ENCODE measurements around the gene TSPAN16.
"Not testable (repeated sequence)": the region's sequence is repeated elsewhere in the genome, so short reads cannot be mapped to it uniquely, and the experiment has no call there.

TSPAN16 gene

GRCh38 chr19:11304936-11305335 is 9.0 kb downstream of the TSPAN16 start:
- DNase-seq (ENCODE audit: low spot score in 2 of 2): no peak
- H3K36me3 Mint-ChIP-seq: no peaks in the 10 kb centered on the region
- ATAC-seq (ENCODE audit: low read depth): no peak
- no peaks in the 10 kb centered on the region for H3K4me1 Mint-ChIP-seq
- H3K4me3 Mint-ChIP-seq: no peak overlapping the region
- peaks cover under 1% of the 10 kb centered on the region for H3K9me3 Mint-ChIP-seq
- peaks cover 13% of the 10 kb centered on the region for H3K27me3 Mint-ChIP-seq
- no peak overlapping the region for H3K27ac Mint-ChIP-seq

GRCh38 chr19:11306337-11306736 is 10.4 kb downstream of the TSPAN16 start:
- H3K27ac Mint-ChIP-seq: no peak overlapping the region
- DNase-seq (ENCODE audit: low spot score in 2 of 2) (no peak), ATAC-seq (ENCODE audit: low read depth) (peak; percentile 21)
- no peaks in the 10 kb centered on the region for H3K36me3 Mint-ChIP-seq
- no peak overlapping the region for H3K4me3 Mint-ChIP-seq
- H3K27me3 Mint-ChIP-seq: peaks cover 14% of the 10 kb centered on the region
- H3K4me1 Mint-ChIP-seq: no peaks in the 10 kb centered on the region
- peaks cover 1% of the 10 kb centered on the region for H3K9me3 Mint-ChIP-seq

- not testable (repeated sequence) for DNase-seq (ENCODE audit: low spot score in 2 of 2); H3K27me3 Mint-ChIP-seq; H3K9me3 Mint-ChIP-seq; H3K4me3 Mint-ChIP-seq; H3K27ac Mint-ChIP-seq; H3K36me3 Mint-ChIP-seq
- H3K4me1 Mint-ChIP-seq: peaks cover 14% of the 10 kb centered on the region
- peak; percentile 28 for ATAC-seq (ENCODE audit: low read depth)
Measured at GRCh38 chr19:11320278-11320995, 24.5 kb downstream of the TSPAN16 start.

- Mint-ChIP-seq H3K4me3 (no peak overlapping the region), H3K9me3 (no peaks in the 10 kb centered on the region), H3K27me3 (peaks cover 9% of the 10 kb centered on the region), H3K27ac (no peak overlapping the region), H3K4me1 (peaks cover 14% of the 10 kb centered on the region), H3K36me3 (no peaks in the 10 kb centered on the region)
- no peak for ATAC-seq (ENCODE audit: low read depth)
- DNase-seq (ENCODE audit: low spot score in 2 of 2): no peak
Measured at GRCh38 chr19:11321191-11322126, 25.5 kb downstream of the TSPAN16 start.

DNA sequence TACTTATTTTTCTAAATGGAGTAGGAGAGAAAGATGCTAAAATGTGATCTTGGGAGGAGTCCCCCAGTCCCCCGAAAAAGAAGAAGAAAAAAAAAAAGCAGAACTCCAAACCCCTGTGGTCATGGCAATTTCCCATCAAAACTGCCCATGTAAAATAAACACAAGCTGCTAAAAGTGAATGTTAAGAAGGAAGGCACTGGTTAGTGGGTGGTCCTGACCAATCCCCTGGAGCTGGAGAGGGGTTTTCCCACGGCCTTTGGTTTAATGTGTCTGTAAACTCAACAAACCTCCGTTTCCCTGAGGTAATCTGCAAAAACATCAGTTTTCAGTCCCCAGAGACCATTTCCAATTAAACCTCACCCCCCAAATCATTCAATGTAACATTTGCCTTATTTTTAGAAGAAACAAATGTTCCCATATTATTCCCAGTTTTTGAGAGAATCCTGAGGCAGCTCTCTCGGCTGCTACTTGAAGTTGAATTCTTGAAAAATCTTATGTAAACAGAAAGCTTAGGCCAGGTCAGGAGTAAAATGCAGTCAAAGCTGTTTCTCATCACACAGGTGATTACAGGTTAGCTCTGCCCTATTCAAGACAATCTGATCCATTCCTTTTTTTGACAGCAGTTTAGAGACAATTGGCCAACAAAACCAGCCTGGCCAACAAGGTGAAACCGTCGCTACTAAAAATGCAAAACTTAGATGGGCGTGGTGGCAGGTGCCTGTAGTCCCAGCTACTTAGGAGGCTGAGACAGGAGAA is 26.5 kb downstream of the TSPAN16 start:
- no peak for DNase-seq (ENCODE audit: low spot score in 2 of 2)
- Mint-ChIP-seq H3K27ac (no peak overlapping the region), H3K27me3 (peaks cover 6% of the 10 kb centered on the region), H3K4me3 (no peak overlapping the region), H3K36me3 (peaks cover 6% of the 10 kb centered on the region), H3K9me3 (no peaks in the 10 kb centered on the region), H3K4me1 (peaks cover 14% of the 10 kb centered on the region)
- ATAC-seq (ENCODE audit: low read depth): no peak

DNA sequence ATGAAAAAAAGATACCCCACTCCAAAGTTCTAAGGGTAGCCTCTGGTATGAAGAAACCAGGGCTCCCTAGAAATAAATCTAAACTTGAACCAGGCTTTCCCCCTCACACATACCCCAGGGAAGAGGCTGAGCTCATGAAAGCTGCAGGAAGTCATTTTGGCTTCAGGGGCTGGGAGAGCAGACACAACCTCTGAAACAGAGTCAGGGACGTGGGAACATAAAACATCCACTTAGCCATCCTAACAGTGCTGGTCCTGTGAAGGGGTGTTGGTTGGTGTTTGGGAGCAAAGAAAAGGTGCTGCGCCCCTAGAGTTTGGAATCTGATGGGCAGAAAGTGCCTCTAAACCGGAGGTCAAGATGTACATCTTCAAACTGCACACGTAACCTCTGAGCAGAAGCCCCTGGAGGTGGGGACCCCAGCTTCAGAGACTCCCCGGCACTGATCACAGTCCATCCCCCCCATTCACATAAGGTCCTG is 27.7 kb downstream of the TSPAN16 start:
- peaks cover 14% of the 10 kb centered on the region for H3K4me1 Mint-ChIP-seq
- H3K27ac Mint-ChIP-seq: no peak overlapping the region
- no peak overlapping the region for H3K4me3 Mint-ChIP-seq
- peaks cover 6% of the 10 kb centered on the region for H3K36me3 Mint-ChIP-seq
- no peak for DNase-seq (ENCODE audit: low spot score in 2 of 2)
- no peaks in the 10 kb centered on the region for H3K9me3 Mint-ChIP-seq
- ATAC-seq (ENCODE audit: low read depth): no peak
- peaks cover 4% of the 10 kb centered on the region for H3K27me3 Mint-ChIP-seq

DNA sequence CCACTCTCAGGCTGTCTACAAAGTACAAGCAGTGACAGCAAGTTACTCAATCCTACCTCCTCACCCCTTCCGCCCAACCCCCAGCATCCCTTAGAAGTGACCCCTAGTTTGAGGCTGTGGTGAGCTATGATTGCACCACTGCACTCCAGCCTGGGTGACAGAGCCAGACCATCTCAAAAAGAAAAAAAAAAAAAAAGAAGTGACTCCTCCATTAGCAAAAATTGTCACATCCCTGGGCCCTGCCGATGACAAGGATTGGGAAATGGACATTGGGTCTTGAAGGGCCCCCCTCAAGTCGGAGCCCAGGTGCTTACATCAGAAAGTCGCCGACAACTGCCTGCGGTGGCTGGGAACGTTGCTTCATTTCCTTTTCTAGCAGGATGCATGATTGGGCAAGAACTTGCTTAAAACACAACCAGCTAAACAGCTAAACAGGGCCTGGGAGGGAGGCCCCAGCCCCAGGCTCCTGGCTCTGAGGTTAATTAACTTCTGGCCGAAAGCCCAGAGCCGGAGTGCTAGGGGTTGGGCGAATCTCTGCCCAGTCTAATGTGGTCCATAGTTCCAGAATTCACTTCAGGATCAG is 28.2 kb downstream of the TSPAN16 start:
- Mint-ChIP-seq H3K4me3 (no peak overlapping the region), H3K27ac (no peak overlapping the region), H3K9me3 (no peaks in the 10 kb centered on the region), H3K36me3 (peaks cover 6% of the 10 kb centered on the region), H3K4me1 (peaks cover 14% of the 10 kb centered on the region), H3K27me3 (peaks cover 4% of the 10 kb centered on the region)
- peak in 1 of 2 donors; percentile 31 for DNase-seq (ENCODE audit: low spot score in 2 of 2)
- peak; percentile 82 for ATAC-seq (ENCODE audit: low read depth)

DNA sequence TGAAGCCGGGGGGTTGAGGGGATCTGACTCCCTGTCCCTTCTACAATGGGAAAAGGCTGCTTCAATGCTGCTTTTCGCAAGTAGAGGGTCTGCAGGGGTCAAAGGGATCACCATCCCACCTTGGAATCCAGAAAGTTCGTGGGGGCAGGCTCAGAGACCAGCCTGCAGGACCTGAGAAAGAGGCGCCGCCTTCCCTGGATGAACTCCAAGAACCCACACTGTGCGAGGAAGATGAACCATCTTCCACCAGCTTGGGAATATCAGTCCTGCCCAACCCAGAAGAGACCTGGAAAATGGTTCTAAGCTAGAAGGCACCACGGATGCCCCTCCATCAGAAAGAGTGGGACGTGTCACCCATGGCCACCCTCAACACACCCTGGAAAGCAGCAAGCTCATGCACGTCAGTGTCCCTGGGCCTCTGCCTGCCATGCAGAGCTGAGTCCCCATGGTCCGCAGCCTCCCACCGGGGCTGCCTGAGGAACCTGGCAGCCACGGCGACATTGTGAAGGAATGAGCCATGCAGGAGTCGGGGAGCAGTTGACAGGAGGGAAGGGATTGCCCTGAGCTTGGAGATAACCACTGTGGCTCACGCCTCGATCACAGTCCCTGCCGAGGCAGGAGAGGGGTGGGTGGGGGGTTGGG is 28.9 kb downstream of the TSPAN16 start:
- peaks cover 6% of the 10 kb centered on the region for H3K36me3 Mint-ChIP-seq
- no peak overlapping the region for H3K4me3 Mint-ChIP-seq
- peaks cover 4% of the 10 kb centered on the region for H3K27me3 Mint-ChIP-seq
- no peaks in the 10 kb centered on the region for H3K9me3 Mint-ChIP-seq
- ATAC-seq (ENCODE audit: low read depth) (no peak), DNase-seq (ENCODE audit: low spot score in 2 of 2) (no peak)
- H3K27ac Mint-ChIP-seq: no peak overlapping the region
- H3K4me1 Mint-ChIP-seq: peaks cover 14% of the 10 kb centered on the region

GRCh38 chr19:11325544-11325943 is 29.6 kb downstream of the TSPAN16 start:
- peaks cover 4% of the 10 kb centered on the region for H3K27me3 Mint-ChIP-seq
- ATAC-seq (ENCODE audit: low read depth) (no peak), DNase-seq (ENCODE audit: low spot score in 2 of 2) (no peak)
- H3K4me1 Mint-ChIP-seq: peaks cover 12% of the 10 kb centered on the region
- no peak overlapping the region for H3K27ac Mint-ChIP-seq
- no peak overlapping the region for H3K4me3 Mint-ChIP-seq
- peaks cover 8% of the 10 kb centered on the region for H3K36me3 Mint-ChIP-seq
- H3K9me3 Mint-ChIP-seq: no peaks in the 10 kb centered on the region

- Mint-ChIP-seq H3K27ac (no peak overlapping the region), H3K4me3 (no peak overlapping the region), H3K27me3 (no peaks in the 10 kb centered on the region), H3K36me3 (peaks cover 25% of the 10 kb centered on the region), H3K4me1 (no peaks in the 10 kb centered on the region), H3K9me3 (no peaks in the 10 kb centered on the region)
- ATAC-seq (ENCODE audit: low read depth) (no peak), DNase-seq (ENCODE audit: low spot score in 2 of 2) (no peak)
Measured at GRCh38 chr19:11330127-11330526, 34.2 kb downstream of the TSPAN16 start.

DNA sequence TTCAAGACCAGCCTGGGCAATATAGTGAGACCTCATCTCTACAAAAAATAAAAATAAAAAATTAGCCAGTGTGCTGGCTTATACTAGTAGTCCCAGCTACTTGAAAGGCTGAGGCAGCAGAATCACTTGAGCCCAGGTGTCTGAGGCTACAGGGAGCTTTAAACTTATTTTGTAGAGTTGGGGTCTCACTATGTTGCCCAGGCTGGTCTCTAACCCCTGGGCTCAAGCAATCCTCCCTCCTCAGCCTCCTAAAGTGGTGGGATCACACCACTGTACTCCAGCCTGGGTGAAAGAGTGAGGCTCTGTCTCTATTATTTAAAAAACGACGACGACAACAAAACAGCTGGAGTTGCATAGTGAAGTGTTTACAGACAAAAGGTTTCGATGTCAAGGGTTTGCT is 35.5 kb downstream of the TSPAN16 start:
- Mint-ChIP-seq H3K36me3 (peaks cover 35% of the 10 kb centered on the region), H3K4me3 (no peak overlapping the region), H3K27me3 (no peaks in the 10 kb centered on the region), H3K4me1 (no peaks in the 10 kb centered on the region), H3K27ac (no peak overlapping the region), H3K9me3 (no peaks in the 10 kb centered on the region)
- ATAC-seq (ENCODE audit: low read depth) (no peak), DNase-seq (ENCODE audit: low spot score in 2 of 2) (no peak)

- no peaks in the 10 kb centered on the region for H3K4me1 Mint-ChIP-seq
- H3K27me3 Mint-ChIP-seq: no peaks in the 10 kb centered on the region
- no peak overlapping the region for H3K4me3 Mint-ChIP-seq
- no peak overlapping the region for H3K27ac Mint-ChIP-seq
- no peak for ATAC-seq (ENCODE audit: low read depth)
- no peaks in the 10 kb centered on the region for H3K9me3 Mint-ChIP-seq
- no peak for DNase-seq (ENCODE audit: low spot score in 2 of 2)
- H3K36me3 Mint-ChIP-seq: peaks cover 31% of the 10 kb centered on the region
Measured at GRCh38 chr19:11332822-11333221, 36.9 kb downstream of the TSPAN16 start.

DNA sequence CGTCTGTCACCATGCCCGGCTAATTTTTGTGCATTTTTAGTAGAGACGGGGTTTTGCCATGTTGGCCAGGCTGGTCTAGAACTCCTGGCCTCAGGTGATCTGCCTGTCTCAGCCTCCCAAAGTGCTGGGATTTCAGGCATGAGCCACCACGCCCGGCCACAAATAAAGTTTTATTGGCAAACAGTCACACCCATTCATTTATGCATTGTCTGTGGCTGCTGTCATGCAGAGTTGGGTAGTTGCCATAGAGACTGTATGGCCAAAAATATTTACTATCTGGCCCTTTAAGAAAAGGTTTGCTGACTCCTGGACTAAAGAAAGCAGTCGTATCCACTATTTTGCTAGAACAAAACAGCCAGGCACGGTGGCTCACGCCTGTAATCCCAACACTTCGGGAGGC is 37.9 kb downstream of the TSPAN16 start:
- not testable (repeated sequence) for H3K9me3 Mint-ChIP-seq; H3K4me3 Mint-ChIP-seq; H3K4me1 Mint-ChIP-seq; H3K27me3 Mint-ChIP-seq; DNase-seq (ENCODE audit: low spot score in 2 of 2)
- peak overlapping the region; percentile 67 for H3K27ac Mint-ChIP-seq
- ATAC-seq (ENCODE audit: low read depth): peak; percentile 60
- peaks cover 32% of the 10 kb centered on the region for H3K36me3 Mint-ChIP-seq

All from memory B cell (primary cell).